ENCODE measurements around the gene PRKG1. TPM values are rescaled to one million over a fixed set of nuclear protein-coding genes. Genes with fewer than 3 reads are reported as not detected.

PRKG1 gene
- total RNA-seq, 2 donors from 2014 or later = 8.1 to 16.6 TPM

DNA sequence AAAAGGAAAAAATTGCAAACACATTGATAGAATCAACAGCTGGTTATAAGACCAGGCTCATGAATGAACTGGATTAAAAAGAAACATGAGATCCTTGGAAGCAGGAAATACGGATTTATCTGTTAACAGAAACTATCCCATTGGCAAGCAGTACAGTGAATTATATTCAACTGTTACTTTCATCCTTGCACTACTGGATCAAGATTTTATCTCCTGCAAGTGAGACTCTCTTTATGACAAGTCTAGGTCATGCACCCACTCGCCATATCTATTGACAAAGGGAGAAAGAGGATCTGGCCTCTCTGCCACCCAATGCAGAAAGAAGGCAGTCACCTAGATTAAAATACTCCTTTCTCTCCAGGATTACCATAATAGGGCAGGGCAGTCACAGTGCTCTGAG is 583.7 kb downstream of the PRKG1 start:
- no peak for TF ChIP-seq CTCF (IDR thresholded peaks at IDR 0.05)
- Histone ChIP-seq H3K27me3 (no peaks in the 10 kb centered on the region), H3K9me3 (no peaks in the 10 kb centered on the region), H3K27ac (no peak overlapping the region), H3K9ac (ENCODE audit: low read depth in 2 of 2, low read length in 2 of 2) (no peak overlapping the region), H3K36me3 (no peaks in the 10 kb centered on the region), H3K4me3 (no peak overlapping the region), H3K4me1 (no peaks in the 10 kb centered on the region)
- intact Hi-C loops (cut with DNase I) = no loop called here
- DNase-seq = no peak

- no peak for DNase-seq
- Histone ChIP-seq H3K9me3 (no peaks in the 10 kb centered on the region), H3K9ac (ENCODE audit: low read depth in 2 of 2, low read length in 2 of 2) (no peak overlapping the region), H3K36me3 (no peaks in the 10 kb centered on the region), H3K4me1 (no peaks in the 10 kb centered on the region), H3K27ac (no peak overlapping the region), H3K27me3 (no peaks in the 10 kb centered on the region), H3K4me3 (no peak overlapping the region)
- intact Hi-C loops (cut with DNase I) = no loop called here
- TF ChIP-seq CTCF (IDR thresholded peaks at IDR 0.05) = no peak
Observed at GRCh38 chr10:51659344-51659743, 585.1 kb downstream of the PRKG1 start.

DNA sequence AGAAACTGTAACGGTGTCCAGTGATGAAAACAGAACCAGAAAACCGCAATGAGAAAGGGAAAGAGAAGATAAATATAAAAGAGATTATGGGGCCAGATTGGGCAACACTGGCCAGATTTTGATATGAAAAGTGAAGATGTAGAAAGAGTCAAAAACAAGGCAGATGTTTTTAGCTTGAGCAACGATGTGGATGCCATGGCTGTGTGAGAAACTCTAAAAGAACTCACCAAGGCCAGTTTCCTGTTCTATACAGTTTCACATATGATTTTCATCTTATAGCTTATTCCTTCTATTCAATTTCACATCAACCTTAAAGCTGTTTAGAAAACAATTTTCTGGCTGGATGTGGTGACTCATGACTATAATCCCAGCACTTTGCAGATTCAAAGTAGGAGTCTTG is 588.8 kb downstream of the PRKG1 start:
- no peaks in the 10 kb centered on the region for H3K36me3 ChIP-seq
- no peak overlapping the region for H3K27ac ChIP-seq
- no peak overlapping the region for H3K9ac ChIP-seq (ENCODE audit: low read depth in 2 of 2, low read length in 2 of 2)
- H3K4me3 ChIP-seq = no peak overlapping the region
- no peak for DNase-seq
- intact Hi-C loops (cut with DNase I) = no loop called here
- H3K27me3 ChIP-seq = no peaks in the 10 kb centered on the region
- no peaks in the 10 kb centered on the region for H3K4me1 ChIP-seq
- no peaks in the 10 kb centered on the region for H3K9me3 ChIP-seq
- no peak for TF ChIP-seq CTCF (IDR thresholded peaks at IDR 0.05)

GRCh38 chr10:51666456-51666855 is 592.2 kb downstream of the PRKG1 start:
- intact Hi-C loops (cut with DNase I) = no loop called here

GRCh38 chr10:51667678-51668335 is 593.5 kb downstream of the PRKG1 start:
- no peak for DNase-seq
- intact Hi-C loops (cut with DNase I) = no loop called here
- Histone ChIP-seq H3K36me3 (no peaks in the 10 kb centered on the region), H3K27me3 (no peaks in the 10 kb centered on the region), H3K4me1 (no peaks in the 10 kb centered on the region), H3K27ac (no peak overlapping the region), H3K4me3 (no peak overlapping the region), H3K9me3 (no peaks in the 10 kb centered on the region), H3K9ac (ENCODE audit: low read depth in 2 of 2, low read length in 2 of 2) (no peak overlapping the region)
- no peak for TF ChIP-seq CTCF (IDR thresholded peaks at IDR 0.05)

More at GRCh38 chr10:51666456-51666855, 592.2 kb downstream of the PRKG1 start:
- no peak overlapping the region for H3K4me3 ChIP-seq
- H3K27ac ChIP-seq = no peak overlapping the region
- H3K4me1 ChIP-seq = no peaks in the 10 kb centered on the region
- no peak for TF ChIP-seq CTCF (IDR thresholded peaks at IDR 0.05)
- no peaks in the 10 kb centered on the region for H3K27me3 ChIP-seq
- no peak overlapping the region for H3K9ac ChIP-seq (ENCODE audit: low read depth in 2 of 2, low read length in 2 of 2)
- H3K36me3 ChIP-seq = no peaks in the 10 kb centered on the region
- no peak for DNase-seq
- H3K9me3 ChIP-seq = no peaks in the 10 kb centered on the region

Data from colonic mucosa (tissue), 4 donors.